ENCODE measurements around the gene MYO10.

DNA sequence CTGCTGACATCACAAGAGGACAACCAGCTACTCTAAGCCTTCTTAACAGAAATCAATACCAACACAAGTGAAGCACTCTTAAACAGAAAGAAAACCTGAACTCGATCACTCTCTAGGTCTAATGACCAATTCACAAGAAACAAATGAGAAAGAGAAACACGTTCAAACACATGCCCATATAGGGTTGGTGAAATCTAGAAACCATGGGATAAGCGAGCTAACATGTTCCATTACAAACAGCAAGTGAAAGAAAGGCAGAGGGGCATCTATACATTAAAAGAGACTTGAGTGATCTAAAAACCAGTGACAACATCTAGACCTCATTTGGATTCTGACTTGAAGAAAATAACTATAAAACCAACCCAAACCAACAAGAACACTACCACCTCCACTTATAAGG lies 244.4 kb downstream of the MYO10 start:
- TF ChIP-seq, protein P1, sequence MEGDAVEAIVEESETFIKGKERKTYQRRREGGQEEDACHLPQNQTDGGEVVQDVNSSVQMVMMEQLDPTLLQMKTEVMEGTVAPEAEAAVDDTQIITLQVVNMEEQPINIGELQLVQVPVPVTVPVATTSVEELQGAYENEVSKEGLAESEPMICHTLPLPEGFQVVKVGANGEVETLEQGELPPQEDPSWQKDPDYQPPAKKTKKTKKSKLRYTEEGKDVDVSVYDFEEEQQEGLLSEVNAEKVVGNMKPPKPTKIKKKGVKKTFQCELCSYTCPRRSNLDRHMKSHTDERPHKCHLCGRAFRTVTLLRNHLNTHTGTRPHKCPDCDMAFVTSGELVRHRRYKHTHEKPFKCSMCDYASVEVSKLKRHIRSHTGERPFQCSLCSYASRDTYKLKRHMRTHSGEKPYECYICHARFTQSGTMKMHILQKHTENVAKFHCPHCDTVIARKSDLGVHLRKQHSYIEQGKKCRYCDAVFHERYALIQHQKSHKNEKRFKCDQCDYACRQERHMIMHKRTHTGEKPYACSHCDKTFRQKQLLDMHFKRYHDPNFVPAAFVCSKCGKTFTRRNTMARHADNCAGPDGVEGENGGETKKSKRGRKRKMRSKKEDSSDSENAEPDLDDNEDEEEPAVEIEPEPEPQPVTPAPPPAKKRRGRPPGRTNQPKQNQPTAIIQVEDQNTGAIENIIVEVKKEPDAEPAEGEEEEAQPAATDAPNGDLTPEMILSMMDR (IDR thresholded peaks at IDR 0.05), result no peak
- TF ChIP-seq POLR2AphosphoS5 (IDR thresholded peaks at IDR 0.05; ENCODE audit: low read depth, low read length) (no peak), SIN3A (IDR thresholded peaks at IDR 0.05; ENCODE audit: borderline replicate concordance, insufficient read depth, low read depth, low read length) (no peak)

Measured in Panc1 (cell line).